ENCODE data around the gene TCF7. TPM values are rescaled to one million over a fixed set of nuclear protein-coding genes. Genes with fewer than 3 reads are reported as not detected.

Gene TCF7
- 2.8 TPM for total RNA-seq
- long read RNA-seq, partial matches to known transcripts, result 1 of 2 reads
- long read RNA-seq, other reads (novel, unspliced or antisense), result 1 of 2 reads

GRCh38 chr5:134113902-134114875 lies at the start of gene TCF7:
TSS of gene TCF7 (plus strand) at chr5:134114681. CDS start at chr5:134114907, 226 bp downstream.
- ATAC-seq (peak; percentile 95), DNase-seq (ENCODE audit: missing footprints) (peak; percentile 86)
- intact Hi-C loops (cut with DNase I), result no loop called here

GRCh38 chr5:134069553-134069952 lies 44.9 kb upstream of the TCF7 start:
- DNase-seq (ENCODE audit: missing footprints), result no peak
- intact Hi-C loops (cut with DNase I), result no loop called here
- no peak for ATAC-seq

- intact Hi-C loops (cut with DNase I), result no loop called here
- ATAC-seq, result peak; percentile 28
These were observed 43.5 kb upstream of the TCF7 start for GRCh38 chr5:134070725-134071613.

GRCh38 chr5:134071614-134072207 lies 42.8 kb upstream of the TCF7 start:
- intact Hi-C loops (cut with DNase I), result no loop called here
- ATAC-seq (no peak), DNase-seq (ENCODE audit: missing footprints) (no peak)

More at GRCh38 chr5:134070725-134071613, 43.5 kb upstream of the TCF7 start:
- DNase-seq (ENCODE audit: missing footprints), result no peak

- DNase-seq (ENCODE audit: missing footprints) (no peak), ATAC-seq (no peak)
- intact Hi-C loops (cut with DNase I), result no loop called here
These were observed 41.8 kb upstream of the TCF7 start for GRCh38 chr5:134072471-134073210.

GRCh38 chr5:134073404-134073803 lies 41.1 kb upstream of the TCF7 start:
- intact Hi-C loops (cut with DNase I), result no loop called here

GRCh38 chr5:134075102-134075501 lies 39.4 kb upstream of the TCF7 start:
- no peak for ATAC-seq
- DNase-seq (ENCODE audit: missing footprints), result no peak
- intact Hi-C loops (cut with DNase I), result no loop called here

More at GRCh38 chr5:134073404-134073803, 41.1 kb upstream of the TCF7 start:
- DNase-seq (ENCODE audit: missing footprints) (no peak), ATAC-seq (no peak)

GRCh38 chr5:134077926-134078580 lies 36.4 kb upstream of the TCF7 start:
- intact Hi-C loops (cut with DNase I), result no loop called here
- ATAC-seq, result peak; percentile 57
- DNase-seq (ENCODE audit: missing footprints), result no peak

- intact Hi-C loops (cut with DNase I), result no loop called here
- DNase-seq (ENCODE audit: missing footprints), result no peak
- ATAC-seq, result no peak
These were observed 34.5 kb upstream of the TCF7 start for GRCh38 chr5:134079748-134080581.

- intact Hi-C loops (cut with DNase I), result no loop called here
- ATAC-seq (no peak), DNase-seq (ENCODE audit: missing footprints) (no peak)
These were observed 32.1 kb upstream of the TCF7 start for GRCh38 chr5:134082264-134082992.

- ATAC-seq, result no peak
- DNase-seq (ENCODE audit: missing footprints), result no peak
- intact Hi-C loops (cut with DNase I), result no loop called here
These were observed 31.0 kb upstream of the TCF7 start for GRCh38 chr5:134083517-134083916.

- intact Hi-C loops (cut with DNase I), result no loop called here
- DNase-seq (ENCODE audit: missing footprints), result no peak
- ATAC-seq, result no peak
These were observed 30.4 kb upstream of the TCF7 start for GRCh38 chr5:134084022-134084565.

- DNase-seq (ENCODE audit: missing footprints) (no peak), ATAC-seq (no peak)
- intact Hi-C loops (cut with DNase I), result no loop called here
These were observed 29.9 kb upstream of the TCF7 start for GRCh38 chr5:134084570-134084969.

GRCh38 chr5:134085411-134085810 lies 29.1 kb upstream of the TCF7 start:
- no peak for ATAC-seq
- DNase-seq (ENCODE audit: missing footprints), result no peak
- intact Hi-C loops (cut with DNase I), result no loop called here

- DNase-seq (ENCODE audit: missing footprints) (no peak), ATAC-seq (no peak)
- intact Hi-C loops (cut with DNase I), result no loop called here
These were observed 28.1 kb upstream of the TCF7 start for GRCh38 chr5:134086225-134086942.

- no peak for DNase-seq (ENCODE audit: missing footprints)
- ATAC-seq, result no peak
- intact Hi-C loops (cut with DNase I), result no loop called here
These were observed 27.6 kb upstream of the TCF7 start for GRCh38 chr5:134086943-134087305.

Measured in Right ventricle myocardium inferior (tissue), 1 donor.